Central memory CD8-positive, alpha-beta T cell (primary cell): ENCODE data around the gene NLRP7.
A peak's percentile ranks its signal among the peaks of the same experiment; 100 is the strongest.
"Not testable (repeated sequence)": the region's sequence is repeated elsewhere in the genome, so short reads cannot be mapped to it uniquely, and the experiment has no call there.

Source experiments
- ATAC-seq: fragments of 150-1000 bp; cut with Tn5 transposase; replicated peaks from 2 replicates; pipeline ENCODE4 v1.10.0; 2022; ENCODE audit warnings: mild to moderate bottlenecking, moderate FRiP score, moderate number of reproducible peaks; ENCODE audit not compliant: poor library complexity, severe bottlenecking; ENCODE audit errors: extremely low read depth
- DNase-seq, 2 donors: peaks; one replicate each; pipeline ENCODE4 v3.0.0; 2021; ENCODE audit warnings: low spot score in 2 of 2
- H3K27ac Mint-ChIP-seq: one replicate; pipeline ENCODE4 v1.8.0; 2022; ENCODE audit warnings: low read depth, mild to moderate bottlenecking, moderate library complexity, mixed read lengths
- H3K27me3 Mint-ChIP-seq: one replicate; pipeline ENCODE4 v1.8.0; 2022; ENCODE audit warnings: mixed read lengths
- H3K36me3 Mint-ChIP-seq: one replicate; pipeline ENCODE4 v1.8.0; 2022; ENCODE audit warnings: mild to moderate bottlenecking, moderate library complexity, mixed read lengths; ENCODE audit not compliant: insufficient read depth
- H3K4me1 Mint-ChIP-seq: one replicate; pipeline ENCODE4 v1.8.0; 2022; ENCODE audit warnings: mixed read lengths
- H3K4me3 Mint-ChIP-seq: one replicate; pipeline ENCODE4 v1.8.0; 2022; ENCODE audit warnings: mild to moderate bottlenecking, moderate library complexity, mixed read lengths
- H3K9me3 Mint-ChIP-seq: one replicate; pipeline ENCODE4 v1.8.0; 2022; ENCODE audit warnings: mixed read lengths

Gene NLRP7

DNA sequence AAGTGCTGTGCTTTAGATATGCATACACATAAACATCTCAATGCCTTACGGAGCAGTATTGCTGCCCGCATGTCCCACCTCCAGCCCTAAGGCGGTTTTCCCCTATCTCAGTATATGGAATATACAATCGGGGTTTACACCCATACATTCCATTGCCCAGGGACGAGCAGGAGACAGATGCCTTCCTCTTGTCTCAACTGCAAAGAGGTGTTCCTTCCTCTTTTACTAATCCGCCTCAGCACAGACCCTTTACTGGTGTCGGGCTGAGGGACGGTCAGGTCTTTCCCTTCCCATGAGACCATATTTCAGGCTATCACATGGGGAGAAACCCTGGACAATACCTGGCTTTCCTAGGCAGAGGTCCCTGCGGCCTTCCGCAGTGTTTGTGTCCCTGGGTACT is 3.2 kb upstream of the NLRP7 start:
- H3K4me1 Mint-ChIP-seq, H3K9me3 Mint-ChIP-seq, H3K4me3 Mint-ChIP-seq, H3K27ac Mint-ChIP-seq, DNase-seq, H3K36me3 Mint-ChIP-seq, ATAC-seq: not testable (repeated sequence)
- H3K27me3 Mint-ChIP-seq: peaks cover 10% of the 10 kb centered on the region

DNA sequence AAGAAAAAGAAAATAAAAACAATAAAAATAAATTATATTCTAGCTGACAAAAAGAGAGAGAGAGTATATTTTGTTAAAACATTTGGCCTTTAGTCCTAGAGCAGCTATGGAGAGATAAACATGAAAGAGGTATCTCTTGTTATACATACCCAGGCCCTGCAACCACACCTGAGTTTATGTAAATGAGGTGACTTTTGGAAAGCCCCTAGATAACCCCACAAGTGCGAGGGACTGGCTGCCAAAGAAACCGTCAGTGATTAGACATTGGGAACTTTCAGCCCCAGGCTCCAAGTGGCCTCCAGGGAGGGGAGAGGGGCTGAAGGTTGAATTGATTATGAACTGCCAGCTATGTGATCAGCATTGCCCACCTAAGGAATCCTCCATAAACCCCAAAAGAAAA is 2.1 kb upstream of the NLRP7 start:
- DNase-seq (no peak), ATAC-seq (no peak)
- Mint-ChIP-seq H3K4me1 (no peaks in the 10 kb centered on the region), H3K27me3 (peaks cover 10% of the 10 kb centered on the region), H3K27ac (no peak overlapping the region), H3K9me3 (no peaks in the 10 kb centered on the region), H3K36me3 (peaks cover 5% of the 10 kb centered on the region), H3K4me3 (no peak overlapping the region)

DNA sequence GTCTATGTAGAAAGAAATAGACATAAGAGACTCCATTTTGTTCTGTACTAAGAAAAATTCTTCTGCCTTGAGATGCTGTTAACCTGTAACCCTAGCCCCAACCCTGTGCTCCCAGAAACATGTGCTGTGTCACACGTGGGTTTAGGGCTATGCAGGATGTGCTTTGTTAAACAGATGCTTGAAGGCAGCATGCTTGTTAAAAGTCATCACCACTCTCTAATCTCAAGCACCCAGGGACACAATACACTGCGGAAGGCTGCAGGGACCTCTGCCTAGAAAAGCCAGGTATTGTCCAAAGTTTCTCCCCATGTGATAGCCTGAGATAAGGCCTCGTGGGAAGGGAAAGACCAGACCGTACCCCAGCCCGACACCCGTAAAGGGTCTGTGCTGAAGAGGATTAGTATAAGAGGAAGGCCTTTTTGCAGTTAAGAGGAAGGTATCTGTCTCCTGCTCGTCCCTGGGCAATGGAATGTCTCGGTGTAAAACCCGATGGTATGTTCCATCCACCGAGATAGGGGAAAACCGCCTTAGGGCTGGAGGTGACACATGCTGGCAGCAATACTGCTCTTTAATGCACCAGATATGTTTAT is 3.5 kb downstream of the NLRP7 start:
- H3K36me3 Mint-ChIP-seq, H3K27me3 Mint-ChIP-seq, H3K4me3 Mint-ChIP-seq, H3K27ac Mint-ChIP-seq, H3K9me3 Mint-ChIP-seq, H3K4me1 Mint-ChIP-seq, DNase-seq, ATAC-seq: not testable (repeated sequence)

DNA sequence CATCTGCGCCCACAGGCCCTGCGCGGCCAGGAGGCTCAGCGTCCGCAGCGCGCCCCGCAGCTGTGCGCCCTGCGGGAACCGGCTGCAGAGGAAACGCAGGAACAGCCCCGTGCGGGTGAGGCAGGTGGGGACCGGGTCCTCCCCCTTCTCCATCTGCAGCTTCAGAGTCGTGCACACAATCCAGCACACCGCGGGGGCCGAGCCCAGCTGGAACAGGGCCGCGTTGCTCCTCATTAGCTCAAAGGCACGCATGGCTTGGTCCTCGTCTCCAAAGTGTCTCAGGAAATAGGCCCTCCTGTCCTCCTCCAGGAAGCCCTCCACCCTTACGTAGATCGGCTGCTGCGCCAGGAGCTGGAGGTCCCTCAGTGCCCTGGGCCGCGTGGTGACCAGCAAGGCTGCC is 7.8 kb downstream of the NLRP7 start:
- not testable (repeated sequence) for H3K4me1 Mint-ChIP-seq, H3K36me3 Mint-ChIP-seq, H3K9me3 Mint-ChIP-seq, H3K27me3 Mint-ChIP-seq, H3K27ac Mint-ChIP-seq, ATAC-seq, H3K4me3 Mint-ChIP-seq, DNase-seq

DNA sequence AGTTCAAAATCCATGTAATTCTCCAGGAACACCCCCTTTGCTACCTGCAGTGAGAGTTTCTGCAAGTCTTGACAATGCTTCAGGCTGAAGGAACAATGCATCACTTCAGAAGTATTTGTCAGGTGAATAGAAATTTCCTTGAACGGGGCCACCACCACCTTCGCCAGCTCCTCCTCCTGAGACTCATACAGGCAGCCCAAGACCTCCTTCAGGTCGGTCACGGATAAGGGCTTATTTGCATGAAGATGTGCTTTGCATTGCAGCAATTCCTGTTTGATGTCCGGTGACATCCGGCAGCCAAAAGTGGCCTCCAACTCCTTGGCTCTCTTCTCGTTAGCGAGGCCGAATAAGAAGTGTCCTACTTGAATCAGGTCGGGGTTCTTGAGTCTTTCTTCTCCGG is 8.4 kb downstream of the NLRP7 start:
- Mint-ChIP-seq H3K27me3 (no peaks in the 10 kb centered on the region), H3K27ac (no peak overlapping the region), H3K4me1 (no peaks in the 10 kb centered on the region), H3K9me3 (no peaks in the 10 kb centered on the region), H3K4me3 (no peak overlapping the region), H3K36me3 (peaks cover 1% of the 10 kb centered on the region)
- ATAC-seq: no peak
- DNase-seq: no peak

DNA sequence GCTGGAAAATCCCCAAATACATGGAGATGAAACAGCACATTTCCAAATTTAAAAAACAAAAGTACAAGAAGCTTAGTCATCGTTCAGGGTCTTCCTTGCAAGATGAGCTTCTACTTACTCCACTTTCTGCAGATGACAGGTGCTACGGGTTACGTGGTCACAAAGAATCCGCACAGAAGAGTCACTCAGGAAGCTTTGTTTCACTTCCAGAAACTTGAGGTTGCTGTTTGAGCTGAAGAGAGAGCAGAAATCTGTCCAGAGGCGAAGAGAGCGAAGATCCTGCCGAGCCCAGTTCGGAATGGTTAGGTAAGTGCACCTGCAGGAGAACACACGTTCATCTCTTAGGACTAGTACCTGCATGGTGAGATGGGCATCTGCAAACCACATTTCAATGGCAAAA is 9.4 kb downstream of the NLRP7 start:
- Mint-ChIP-seq H3K9me3 (no peaks in the 10 kb centered on the region), H3K4me3 (no peak overlapping the region), H3K27me3 (no peaks in the 10 kb centered on the region), H3K36me3 (peaks cover 1% of the 10 kb centered on the region), H3K4me1 (no peaks in the 10 kb centered on the region), H3K27ac (no peak overlapping the region)
- no peak for DNase-seq
- no peak for ATAC-seq

DNA sequence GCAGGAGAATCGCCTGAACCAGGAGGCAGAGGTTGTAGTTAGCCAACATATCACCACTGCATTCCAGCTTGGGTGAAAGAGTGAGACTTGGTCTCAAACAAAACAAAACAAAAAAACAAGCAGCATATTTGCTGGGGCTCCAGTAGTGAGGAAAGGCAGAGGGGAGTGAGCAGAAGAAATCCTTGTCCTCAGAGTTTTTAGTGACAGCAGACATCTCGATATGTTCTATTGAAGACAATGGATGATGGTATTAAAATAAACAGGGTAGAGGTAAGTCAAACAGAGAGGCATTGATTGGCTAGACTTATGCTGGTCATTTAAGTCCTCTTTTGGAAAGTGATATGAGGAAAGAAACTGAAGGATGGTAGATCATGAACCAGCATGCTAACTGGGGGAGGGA is 19.0 kb downstream of the NLRP7 start:
- H3K9me3 Mint-ChIP-seq: peaks cover 6% of the 10 kb centered on the region
- H3K36me3 Mint-ChIP-seq: no peaks in the 10 kb centered on the region
- ATAC-seq (no peak), DNase-seq (no peak)
- H3K4me3 Mint-ChIP-seq: no peak overlapping the region
- H3K4me1 Mint-ChIP-seq: no peaks in the 10 kb centered on the region
- no peak overlapping the region for H3K27ac Mint-ChIP-seq
- no peaks in the 10 kb centered on the region for H3K27me3 Mint-ChIP-seq

DNA sequence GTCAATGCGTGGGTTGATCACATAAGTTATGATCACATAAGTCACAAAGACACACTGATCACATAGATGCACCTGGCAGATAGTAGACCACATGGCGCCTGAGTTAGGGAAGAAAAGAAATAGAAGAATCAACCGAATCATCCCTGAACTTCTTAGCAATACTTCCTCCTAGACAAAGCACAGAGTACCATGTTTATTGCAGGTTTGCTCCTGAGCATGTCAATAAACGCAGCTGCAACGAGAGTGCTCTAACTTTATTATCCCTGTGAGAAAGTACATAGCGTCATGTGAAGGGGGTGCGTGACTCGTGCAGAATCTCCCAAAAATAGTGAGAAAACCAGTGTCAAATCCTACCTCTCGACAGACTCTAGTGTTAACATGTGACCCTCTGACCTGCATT is 24.1 kb downstream of the NLRP7 start:
- Mint-ChIP-seq H3K4me1 (no peaks in the 10 kb centered on the region), H3K4me3 (no peak overlapping the region), H3K36me3 (no peaks in the 10 kb centered on the region), H3K27ac (no peak overlapping the region), H3K27me3 (peaks cover 10% of the 10 kb centered on the region), H3K9me3 (peaks cover 2% of the 10 kb centered on the region)
- no peak for DNase-seq
- ATAC-seq: no peak

DNA sequence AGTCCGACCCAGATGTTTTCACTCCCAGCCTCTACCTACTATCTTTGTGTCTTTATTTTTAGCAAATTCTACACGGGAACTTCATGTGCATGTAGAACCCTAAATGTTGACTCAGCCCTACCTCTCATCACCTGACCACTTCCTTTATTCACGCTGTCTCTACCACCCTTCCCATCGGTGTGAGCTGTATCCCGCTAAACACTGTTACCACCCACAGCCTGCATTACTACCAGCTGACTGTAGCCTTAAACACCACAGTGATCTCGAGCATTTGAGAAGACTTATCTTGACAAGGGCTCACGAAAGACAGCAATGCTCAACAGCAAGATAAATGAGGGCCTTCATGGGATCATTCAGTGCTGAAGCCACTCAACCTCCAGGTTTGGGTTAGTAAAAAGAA is 26.2 kb downstream of the NLRP7 start:
- Mint-ChIP-seq H3K36me3 (peaks cover under 1% of the 10 kb centered on the region), H3K27me3 (peaks cover 10% of the 10 kb centered on the region), H3K27ac (no peak overlapping the region), H3K4me3 (no peak overlapping the region), H3K4me1 (peaks cover 5% of the 10 kb centered on the region), H3K9me3 (no peaks in the 10 kb centered on the region)
- ATAC-seq (no peak), DNase-seq (no peak)

DNA sequence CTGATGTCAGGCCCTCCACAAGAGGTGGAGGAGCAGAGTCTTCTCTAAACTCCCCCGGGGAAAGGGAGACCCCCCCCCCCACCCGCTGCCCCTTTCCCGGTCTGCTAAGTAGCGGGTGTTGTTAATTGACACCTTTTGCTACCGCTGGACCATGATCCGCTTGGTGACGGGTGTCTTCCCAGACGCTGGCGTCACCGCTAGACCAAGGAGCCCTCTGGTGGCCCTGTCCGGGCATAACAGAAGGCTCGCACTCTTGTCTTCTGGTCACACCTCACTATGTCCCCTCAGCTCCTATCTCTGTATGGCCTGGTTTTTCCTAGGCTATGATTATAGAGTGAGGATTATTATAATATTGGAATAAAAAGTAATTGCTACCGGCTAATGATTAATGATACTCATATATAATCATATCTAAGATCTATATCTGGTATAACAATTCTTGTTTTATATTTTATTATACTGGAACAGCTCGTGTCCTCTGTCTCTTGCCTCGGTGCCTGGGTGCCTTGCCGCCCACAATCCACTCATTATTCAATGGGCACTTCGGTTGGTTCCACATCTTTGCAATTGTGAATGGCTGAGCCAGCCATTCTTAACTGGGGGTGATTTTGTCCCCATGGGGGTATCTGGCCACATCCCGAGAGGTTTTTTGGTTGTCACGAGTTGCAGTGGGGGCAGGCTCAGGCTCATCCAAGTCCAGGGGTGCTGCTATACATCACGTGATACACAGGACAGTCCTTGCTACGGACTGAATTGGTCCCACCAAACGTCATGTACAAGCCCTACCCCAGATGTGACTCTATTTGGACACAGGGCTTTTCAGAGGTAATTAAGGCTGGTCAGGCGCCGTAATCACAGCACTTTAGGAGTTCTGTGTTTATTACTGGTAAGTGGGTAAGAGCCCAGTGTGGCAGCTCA is 27.4 kb downstream of the NLRP7 start:
- H3K36me3 Mint-ChIP-seq, H3K4me1 Mint-ChIP-seq, H3K27me3 Mint-ChIP-seq, H3K4me3 Mint-ChIP-seq, DNase-seq, H3K9me3 Mint-ChIP-seq, ATAC-seq, H3K27ac Mint-ChIP-seq: not testable (repeated sequence)

DNA sequence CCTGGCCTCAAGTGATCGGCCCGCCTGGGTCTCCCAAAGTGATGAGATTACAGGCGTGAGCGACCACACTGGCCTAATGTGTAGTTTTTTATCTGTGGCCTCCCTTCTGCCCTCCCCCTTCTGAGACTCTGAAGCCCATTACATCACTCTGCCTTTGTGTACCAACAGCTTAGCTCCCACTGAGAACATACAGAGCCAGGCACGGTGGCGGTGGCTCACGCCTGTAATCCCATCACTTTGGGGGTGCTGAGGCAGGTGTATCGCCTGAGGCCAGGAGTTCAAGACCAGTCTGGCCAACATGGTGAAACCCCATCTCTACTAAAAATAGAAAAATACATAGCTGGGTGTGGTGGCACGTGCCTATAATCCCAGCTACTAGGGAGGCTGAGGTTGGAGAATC is 28.8 kb downstream of the NLRP7 start:
- Mint-ChIP-seq H3K9me3 (no peaks in the 10 kb centered on the region), H3K4me1 (peaks cover 5% of the 10 kb centered on the region), H3K36me3 (peaks cover 2% of the 10 kb centered on the region), H3K27ac (no peak overlapping the region), H3K4me3 (no peak overlapping the region), H3K27me3 (peaks cover 10% of the 10 kb centered on the region)
- DNase-seq (no peak), ATAC-seq (no peak)

DNA sequence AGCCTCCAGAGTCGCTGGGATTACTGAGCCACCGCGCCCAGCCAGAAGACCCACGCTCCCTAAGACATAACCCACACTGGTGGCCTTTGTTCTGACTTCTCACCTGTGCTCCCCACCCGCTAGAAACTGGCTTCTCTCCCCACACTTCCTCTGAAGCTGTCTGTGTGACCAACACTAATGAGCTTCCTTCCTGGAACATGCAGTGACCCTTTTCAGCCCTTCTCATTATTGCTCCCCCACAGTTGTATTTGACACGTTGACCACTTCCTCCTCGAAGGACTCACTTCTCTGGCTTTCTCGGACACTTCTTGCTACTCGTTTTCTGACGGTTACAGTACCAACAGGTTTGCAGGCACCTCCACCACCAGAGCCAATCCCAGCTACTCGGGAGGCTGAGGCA is 30.5 kb downstream of the NLRP7 start:
- Mint-ChIP-seq H3K36me3 (peaks cover 8% of the 10 kb centered on the region), H3K27ac (peak overlapping the region; percentile 53), H3K4me1 (peaks cover 5% of the 10 kb centered on the region), H3K4me3 (no peak overlapping the region), H3K27me3 (peaks cover 17% of the 10 kb centered on the region), H3K9me3 (no peaks in the 10 kb centered on the region)
- DNase-seq (no peak), ATAC-seq (peak; percentile 24)

DNA sequence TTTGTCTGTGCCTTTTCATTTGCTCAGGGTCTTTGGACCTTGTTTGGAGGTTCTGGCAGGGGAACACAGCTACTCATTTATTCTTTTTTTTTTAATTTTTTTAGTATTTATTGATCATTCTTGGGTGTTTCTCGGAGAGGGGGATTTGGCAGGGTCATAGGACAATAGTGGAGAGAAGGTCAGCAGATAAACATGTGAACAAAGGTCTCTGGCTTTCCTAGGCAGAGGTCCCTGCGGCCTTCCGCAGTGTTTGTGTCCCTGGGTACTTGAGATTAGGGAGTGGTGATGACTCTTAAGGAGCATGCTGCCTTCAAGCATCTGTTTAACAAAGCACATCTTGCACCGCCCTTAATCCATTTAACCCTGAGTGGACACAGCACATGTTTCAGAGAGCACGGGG is 39.4 kb downstream of the NLRP7 start:
- H3K4me1 Mint-ChIP-seq, H3K27ac Mint-ChIP-seq, H3K9me3 Mint-ChIP-seq, H3K4me3 Mint-ChIP-seq, ATAC-seq, H3K36me3 Mint-ChIP-seq, DNase-seq: not testable (repeated sequence)
- H3K27me3 Mint-ChIP-seq: peaks cover 16% of the 10 kb centered on the region
